ENCODE data around the gene PCDHB1.
"Not testable (repeated sequence)": the region's sequence is repeated elsewhere in the genome, so short reads cannot be mapped to it uniquely, and the experiment has no call there.

Gene PCDHB1

DNA sequence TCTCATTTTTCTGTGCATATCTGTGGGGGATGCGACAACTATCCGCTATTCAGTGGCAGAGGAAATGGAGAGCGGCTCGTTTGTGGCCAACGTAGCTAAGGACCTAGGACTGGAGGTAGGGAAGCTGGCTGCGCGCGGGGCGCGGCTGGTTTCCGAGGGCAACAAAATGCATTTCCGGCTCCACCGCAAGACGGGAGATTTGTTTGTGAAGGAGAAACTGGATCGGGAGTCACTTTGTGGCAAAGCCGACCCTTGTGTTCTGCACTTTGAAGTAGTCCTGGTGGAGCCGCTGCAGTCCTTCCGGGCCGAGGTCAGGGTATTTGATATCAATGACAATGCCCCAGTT is 320 bp downstream of the PCDHB1 start:
- peak overlapping the region; percentile 6 for H3K4me3 ChIP-seq (replicated peaks; ENCODE audit: low read depth, low read length)
- TF ChIP-seq, protein P1, sequence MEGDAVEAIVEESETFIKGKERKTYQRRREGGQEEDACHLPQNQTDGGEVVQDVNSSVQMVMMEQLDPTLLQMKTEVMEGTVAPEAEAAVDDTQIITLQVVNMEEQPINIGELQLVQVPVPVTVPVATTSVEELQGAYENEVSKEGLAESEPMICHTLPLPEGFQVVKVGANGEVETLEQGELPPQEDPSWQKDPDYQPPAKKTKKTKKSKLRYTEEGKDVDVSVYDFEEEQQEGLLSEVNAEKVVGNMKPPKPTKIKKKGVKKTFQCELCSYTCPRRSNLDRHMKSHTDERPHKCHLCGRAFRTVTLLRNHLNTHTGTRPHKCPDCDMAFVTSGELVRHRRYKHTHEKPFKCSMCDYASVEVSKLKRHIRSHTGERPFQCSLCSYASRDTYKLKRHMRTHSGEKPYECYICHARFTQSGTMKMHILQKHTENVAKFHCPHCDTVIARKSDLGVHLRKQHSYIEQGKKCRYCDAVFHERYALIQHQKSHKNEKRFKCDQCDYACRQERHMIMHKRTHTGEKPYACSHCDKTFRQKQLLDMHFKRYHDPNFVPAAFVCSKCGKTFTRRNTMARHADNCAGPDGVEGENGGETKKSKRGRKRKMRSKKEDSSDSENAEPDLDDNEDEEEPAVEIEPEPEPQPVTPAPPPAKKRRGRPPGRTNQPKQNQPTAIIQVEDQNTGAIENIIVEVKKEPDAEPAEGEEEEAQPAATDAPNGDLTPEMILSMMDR (IDR thresholded peaks at IDR 0.05; ENCODE audit: low read length, missing control alignments) = no peak
- no peak for DNase-seq (ENCODE audit: low read depth)

DNA sequence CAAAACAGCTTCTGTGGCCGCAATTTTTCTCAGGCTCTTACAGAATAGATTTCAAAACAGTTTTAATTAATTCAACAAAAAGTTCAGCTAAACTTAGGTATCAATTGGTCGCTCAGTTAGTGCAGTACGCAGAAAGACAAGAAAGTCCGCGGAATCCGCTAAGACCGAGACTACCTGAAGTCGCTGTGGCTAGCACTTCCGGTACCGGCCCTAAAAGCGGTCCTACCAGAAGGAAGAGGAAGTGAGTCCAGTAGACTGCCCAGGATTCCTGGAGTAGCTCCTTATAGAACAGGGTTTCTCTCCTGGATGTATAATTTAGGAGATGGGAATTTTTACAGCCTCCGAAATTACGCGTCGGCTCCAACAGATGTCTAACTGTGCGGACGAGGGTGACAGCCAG is 26.7 kb downstream of the PCDHB1 start:
- TF ChIP-seq, protein P1 (IDR thresholded peaks at IDR 0.05; ENCODE audit: low read length, missing control alignments) = no peak
- no peak for DNase-seq (ENCODE audit: low read depth)
- H3K4me3 ChIP-seq (replicated peaks; ENCODE audit: low read depth, low read length) = no peak overlapping the region

DNA sequence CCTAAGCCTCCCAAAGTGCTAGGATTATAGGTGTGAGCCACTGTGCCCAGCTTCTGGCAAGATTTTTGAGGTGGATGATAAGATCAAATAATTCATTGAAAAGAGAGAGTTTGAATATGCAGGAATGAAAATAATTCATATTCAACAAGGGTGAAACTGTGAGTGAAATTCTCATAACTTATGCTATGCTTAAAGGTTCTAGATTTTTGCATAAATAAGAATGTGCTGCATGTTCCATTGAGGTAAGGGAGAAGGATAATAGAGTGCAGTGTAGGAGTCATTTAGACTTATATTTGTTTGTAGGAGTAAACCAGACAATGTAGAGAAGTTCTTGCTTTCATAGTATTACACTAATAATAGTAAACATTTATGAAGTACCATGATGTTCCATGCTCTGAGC is 31.1 kb downstream of the PCDHB1 start:
- DNase-seq (ENCODE audit: low read depth) = no peak
- H3K4me3 ChIP-seq (replicated peaks; ENCODE audit: low read depth, low read length) = no peak overlapping the region
- TF ChIP-seq, protein P1 (IDR thresholded peaks at IDR 0.05; ENCODE audit: low read length, missing control alignments) = no peak

DNA sequence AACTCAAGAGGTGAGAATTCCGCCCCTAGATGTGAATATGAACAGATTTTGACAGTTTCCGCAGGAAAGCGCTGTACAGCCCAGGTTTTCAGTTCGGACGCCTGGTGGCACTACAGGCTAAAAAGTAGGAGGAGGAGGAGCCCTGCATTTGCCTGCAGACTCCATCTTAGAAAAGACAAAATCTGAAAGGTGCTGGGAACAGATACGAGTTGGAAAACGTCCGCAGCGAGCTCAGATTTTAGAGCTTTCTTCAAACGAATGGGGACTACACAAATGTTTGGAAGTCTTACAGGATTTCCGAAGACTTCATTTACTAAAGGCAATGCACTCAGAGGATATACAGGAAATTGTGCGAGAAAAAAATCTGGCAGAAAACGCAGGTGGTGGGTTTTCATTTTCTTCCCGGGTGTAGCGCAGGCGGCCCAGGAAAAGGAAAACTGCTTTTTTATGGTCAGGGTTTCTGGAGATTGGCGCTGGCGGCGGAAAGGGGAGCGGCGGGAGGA is 33.4 kb downstream of the PCDHB1 start:
- peak overlapping the region; percentile 49 for H3K4me3 ChIP-seq (replicated peaks; ENCODE audit: low read depth, low read length)
- TF ChIP-seq, protein P1 (IDR thresholded peaks at IDR 0.05; ENCODE audit: low read length, missing control alignments) = peak; percentile 40

DNA sequence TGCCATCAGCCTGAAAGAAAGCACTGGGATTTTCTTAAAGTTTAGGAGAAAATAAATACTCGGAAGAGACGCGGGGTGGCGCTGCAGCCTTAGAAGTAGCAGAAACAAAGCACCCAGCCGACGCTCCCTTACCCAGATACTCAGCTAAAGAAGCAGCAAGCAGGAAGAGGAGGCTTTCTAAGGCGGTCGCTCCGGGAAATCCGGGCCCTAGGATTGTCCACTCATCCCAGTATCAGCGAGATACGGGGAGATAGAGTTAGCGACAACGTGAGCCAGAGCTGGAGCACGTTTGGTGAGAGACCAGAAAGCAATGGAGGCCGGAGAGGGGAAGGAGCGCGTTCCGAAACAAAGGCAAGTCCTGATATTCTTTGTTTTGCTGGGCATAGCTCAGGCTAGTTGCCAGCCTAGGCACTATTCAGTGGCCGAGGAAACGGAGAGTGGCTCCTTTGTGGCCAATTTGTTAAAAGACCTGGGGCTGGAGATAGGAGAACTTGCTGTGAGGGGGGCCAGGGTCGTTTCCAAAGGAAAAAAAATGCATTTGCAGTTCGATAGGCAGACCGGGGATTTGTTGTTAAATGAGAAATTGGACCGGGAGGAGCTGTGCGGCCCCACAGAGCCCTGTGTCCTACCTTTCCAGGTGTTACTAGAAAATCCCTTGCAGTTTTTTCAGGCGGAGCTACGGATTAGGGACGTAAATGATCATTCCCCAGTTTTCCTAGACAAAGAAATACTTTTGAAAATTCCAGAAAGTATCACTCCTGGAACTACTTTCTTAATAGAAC is 43.5 kb downstream of the PCDHB1 start, which contains the start of gene PCDHB2:
PCDHB2 (plus strand) TSS at position 135 of the 782 bp plus-strand sequence; CDS start at position 311, 176 bp downstream.
- DNase-seq (ENCODE audit: low read depth) = peak; percentile 17
- TF ChIP-seq, protein P1 (IDR thresholded peaks at IDR 0.05; ENCODE audit: low read length, missing control alignments) = no peak
- peak within 1 kb of the TSS; percentile 24 for H3K4me3 ChIP-seq (replicated peaks; ENCODE audit: low read depth, low read length)

More for the DNA sequence above, 33.4 kb downstream of the PCDHB1 start:
- peak; percentile 46 for DNase-seq (ENCODE audit: low read depth)

DNA sequence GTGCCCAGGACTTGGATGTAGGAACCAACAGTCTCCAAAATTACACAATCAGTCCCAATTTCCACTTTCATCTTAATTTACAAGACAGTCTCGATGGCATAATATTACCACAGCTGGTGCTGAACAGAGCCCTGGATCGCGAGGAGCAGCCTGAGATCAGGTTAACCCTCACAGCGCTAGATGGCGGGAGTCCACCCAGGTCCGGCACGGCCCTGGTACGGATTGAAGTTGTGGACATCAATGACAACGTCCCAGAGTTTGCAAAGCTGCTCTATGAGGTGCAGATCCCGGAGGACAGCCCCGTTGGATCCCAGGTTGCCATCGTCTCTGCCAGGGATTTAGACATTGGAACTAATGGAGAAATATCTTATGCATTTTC is 44.1 kb downstream of the PCDHB1 start:
- TF ChIP-seq, protein P1 (IDR thresholded peaks at IDR 0.05; ENCODE audit: low read length, missing control alignments) = no peak
- no peak overlapping the region for H3K4me3 ChIP-seq (replicated peaks; ENCODE audit: low read depth, low read length)
- DNase-seq (ENCODE audit: low read depth) = no peak

DNA sequence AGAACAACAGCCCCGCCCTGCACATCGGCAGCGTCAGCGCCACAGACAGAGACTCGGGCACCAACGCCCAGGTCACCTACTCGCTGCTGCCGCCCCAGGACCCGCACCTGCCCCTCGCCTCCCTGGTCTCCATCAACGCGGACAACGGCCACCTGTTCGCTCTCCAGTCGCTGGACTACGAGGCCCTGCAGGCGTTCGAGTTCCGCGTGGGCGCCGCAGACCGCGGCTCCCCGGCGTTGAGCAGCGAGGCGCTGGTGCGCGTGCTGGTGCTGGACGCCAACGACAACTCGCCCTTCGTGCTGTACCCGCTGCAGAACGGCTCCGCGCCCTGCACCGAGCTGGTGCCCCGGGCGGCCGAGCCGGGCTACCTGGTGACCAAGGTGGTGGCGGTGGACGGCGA is 45.0 kb downstream of the PCDHB1 start:
- H3K4me3 ChIP-seq (replicated peaks; ENCODE audit: low read depth, low read length); DNase-seq (ENCODE audit: low read depth): not testable (repeated sequence)

DNA sequence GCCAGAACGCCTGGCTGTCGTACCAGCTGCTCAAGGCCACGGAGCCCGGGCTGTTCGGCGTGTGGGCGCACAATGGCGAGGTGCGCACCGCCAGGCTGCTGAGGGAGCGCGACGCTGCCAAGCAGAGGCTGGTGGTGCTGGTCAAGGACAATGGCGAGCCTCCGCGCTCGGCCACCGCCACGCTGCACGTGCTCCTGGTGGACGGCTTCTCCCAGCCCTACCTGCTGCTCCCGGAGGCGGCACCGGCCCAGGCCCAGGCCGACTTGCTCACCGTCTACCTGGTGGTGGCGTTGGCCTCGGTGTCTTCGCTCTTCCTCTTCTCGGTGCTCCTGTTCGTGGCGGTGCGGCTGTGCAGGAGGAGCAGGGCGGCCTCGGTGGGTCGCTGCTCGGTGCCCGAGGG is 45.4 kb downstream of the PCDHB1 start:
- DNase-seq (ENCODE audit: low read depth); H3K4me3 ChIP-seq (replicated peaks; ENCODE audit: low read depth, low read length): not testable (repeated sequence)
